LNCAP (cell line): ENCODE data around the gene LCN6.

Experiments used
- TF ChIP-seq, protein P1 (sequence below): fragments of 450-650 bp; IDR thresholded peaks from 2 replicates; pipeline ENCODE4 v1.5.1; 2017; ENCODE audit warnings: mild to moderate bottlenecking

The LCN6 gene

DNA sequence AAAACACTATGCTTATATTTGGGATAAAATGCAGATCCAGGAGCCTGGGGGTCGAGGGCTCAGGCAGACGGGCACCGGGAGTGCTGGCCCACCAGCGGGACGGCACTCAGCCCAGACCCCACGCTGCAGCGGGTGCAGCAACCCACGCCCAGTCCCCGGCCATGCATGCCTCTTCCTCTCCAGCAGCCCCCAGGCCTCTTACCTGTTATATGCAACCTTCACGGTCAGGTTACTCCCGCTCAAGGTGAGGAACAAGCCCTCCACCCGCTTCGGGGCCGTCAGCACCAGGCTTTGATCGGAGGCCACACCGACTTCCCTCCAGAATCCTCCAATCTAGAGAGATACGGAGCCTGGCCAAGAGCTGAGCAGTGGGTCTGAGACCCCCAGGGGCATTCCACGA, 8.5 kb upstream of the LCN6 start:
- TF ChIP-seq, protein P1, sequence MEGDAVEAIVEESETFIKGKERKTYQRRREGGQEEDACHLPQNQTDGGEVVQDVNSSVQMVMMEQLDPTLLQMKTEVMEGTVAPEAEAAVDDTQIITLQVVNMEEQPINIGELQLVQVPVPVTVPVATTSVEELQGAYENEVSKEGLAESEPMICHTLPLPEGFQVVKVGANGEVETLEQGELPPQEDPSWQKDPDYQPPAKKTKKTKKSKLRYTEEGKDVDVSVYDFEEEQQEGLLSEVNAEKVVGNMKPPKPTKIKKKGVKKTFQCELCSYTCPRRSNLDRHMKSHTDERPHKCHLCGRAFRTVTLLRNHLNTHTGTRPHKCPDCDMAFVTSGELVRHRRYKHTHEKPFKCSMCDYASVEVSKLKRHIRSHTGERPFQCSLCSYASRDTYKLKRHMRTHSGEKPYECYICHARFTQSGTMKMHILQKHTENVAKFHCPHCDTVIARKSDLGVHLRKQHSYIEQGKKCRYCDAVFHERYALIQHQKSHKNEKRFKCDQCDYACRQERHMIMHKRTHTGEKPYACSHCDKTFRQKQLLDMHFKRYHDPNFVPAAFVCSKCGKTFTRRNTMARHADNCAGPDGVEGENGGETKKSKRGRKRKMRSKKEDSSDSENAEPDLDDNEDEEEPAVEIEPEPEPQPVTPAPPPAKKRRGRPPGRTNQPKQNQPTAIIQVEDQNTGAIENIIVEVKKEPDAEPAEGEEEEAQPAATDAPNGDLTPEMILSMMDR, result no peak

DNA sequence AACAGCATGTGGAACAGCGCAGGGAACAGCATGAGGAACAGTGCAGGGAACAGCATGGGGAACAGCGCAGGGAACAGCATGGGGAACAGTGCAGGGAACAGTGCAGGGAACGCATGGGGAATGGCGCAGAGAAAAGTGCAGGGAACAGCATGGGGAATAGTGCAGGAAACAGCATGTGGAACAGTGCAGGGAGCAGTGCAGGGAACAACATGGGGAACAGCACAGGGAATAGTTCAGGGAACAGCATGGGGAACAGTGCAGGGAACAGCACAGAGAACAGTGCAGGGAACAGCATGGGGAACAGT, 7.8 kb upstream of the LCN6 start:
- TF ChIP-seq, protein P1, result no peak

DNA sequence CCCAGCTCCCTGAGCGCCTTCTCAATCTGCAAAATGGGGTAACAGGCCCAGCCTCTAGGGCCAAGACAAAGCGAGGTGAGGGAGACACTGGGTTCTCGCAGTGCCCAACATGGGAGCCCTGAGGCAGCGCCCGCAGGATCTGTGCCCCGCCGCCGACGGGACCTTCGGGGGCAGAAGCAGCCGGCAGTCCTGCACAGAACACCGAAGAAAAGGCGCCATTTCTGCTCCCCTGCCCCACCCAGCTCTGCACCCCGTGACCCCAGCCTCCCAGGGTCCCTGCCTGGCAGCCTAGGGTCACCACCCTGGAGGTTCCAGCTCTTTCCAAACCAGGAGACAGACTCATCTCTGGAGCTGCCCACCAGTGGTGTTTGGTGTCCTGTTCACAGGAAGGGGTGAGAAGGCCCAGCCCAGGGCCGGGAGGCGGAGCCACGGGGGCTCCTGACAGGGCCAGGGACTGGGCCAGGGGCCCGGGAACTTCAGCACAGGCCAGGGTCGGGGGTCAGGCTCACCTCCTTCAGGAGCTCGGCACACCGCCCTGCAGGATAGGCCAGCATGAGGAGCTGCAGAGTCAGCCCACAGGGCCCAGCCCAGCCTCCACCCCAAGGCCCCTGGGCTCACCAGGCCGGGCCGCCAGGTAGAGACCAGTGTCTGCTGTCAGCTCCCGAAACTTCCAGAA, 6.4 kb upstream of the LCN6 start:
- TF ChIP-seq, protein P1, result no peak

DNA sequence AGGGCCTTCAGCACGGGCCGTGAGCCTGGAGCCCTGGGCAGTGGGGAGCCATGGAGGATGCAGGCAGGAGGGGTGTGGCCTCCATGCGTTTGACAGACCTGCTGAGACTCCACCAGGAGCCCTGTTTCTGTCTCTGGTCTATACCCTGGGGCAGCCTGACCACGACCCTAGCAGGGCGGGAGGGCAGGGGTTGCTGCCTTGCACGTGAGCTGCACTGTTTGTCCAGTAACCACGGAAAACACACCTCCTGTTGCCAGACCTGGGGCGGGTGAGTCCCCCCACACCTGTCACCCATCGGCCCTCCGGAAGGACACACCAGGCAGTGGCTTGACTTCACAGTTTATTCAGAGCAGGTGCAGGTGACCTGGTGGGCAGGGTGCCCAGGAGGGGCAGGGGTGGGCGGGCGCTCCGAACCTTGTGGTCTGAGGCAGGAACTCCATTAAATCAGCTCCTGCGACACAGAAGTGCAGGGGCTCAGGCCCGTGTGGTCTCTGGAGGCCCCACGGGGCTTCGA, 5.8 kb upstream of the LCN6 start:
- TF ChIP-seq, protein P1, result no peak

DNA sequence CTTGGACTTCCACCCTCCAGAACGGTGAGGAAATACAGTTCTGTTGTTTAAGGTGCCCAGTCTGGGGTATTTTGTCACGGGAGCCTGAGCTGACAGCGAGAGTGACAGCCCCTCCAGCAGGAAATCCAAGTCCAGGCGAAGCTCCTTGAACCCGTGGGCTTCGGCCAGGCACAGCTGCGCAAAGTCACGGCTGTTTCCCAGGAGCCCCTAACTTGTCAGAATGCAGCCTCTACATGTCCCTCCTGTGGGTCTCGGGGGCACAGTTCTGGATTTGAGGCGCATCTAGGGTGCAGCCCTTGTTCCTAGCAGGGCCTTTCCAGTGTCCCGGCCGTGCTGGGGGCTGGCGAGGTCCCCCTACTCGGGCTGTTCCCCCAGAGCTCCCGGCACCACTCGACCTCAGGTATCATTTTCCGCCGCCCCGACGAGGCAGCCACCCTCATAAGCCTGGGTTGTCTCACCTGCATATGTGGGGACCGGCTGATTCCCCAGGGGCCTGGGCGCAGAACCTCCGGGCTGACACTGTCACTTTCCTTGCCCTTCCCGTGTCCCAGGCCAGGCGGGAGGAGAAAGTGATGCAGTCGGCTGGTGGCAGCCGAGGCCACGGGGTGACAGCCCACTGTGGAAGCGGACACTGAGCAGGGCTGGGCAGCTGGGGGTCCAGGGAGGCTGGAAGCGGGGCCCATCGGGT, 5.2 kb upstream of the LCN6 start:
- TF ChIP-seq, protein P1, result no peak

DNA sequence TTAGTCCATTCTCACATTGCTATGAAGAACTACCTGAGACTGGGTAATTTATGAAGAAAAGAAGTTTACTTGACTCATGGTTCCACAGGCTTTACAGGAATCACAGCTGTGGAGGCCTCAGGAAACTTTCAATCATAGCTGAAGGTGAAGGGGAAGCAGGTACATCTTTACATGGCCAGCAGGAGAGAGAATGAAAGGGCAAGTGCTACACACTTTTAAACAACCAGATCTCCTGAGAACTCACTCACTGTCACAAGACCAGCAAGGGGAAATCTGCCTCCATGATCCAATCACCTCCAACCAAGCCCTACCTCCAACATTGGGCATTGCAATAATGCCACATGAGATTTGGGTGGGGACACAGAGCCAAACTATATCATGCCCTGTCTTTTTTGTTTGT, 3.5 kb upstream of the LCN6 start:
- TF ChIP-seq, protein P1, result no peak

DNA sequence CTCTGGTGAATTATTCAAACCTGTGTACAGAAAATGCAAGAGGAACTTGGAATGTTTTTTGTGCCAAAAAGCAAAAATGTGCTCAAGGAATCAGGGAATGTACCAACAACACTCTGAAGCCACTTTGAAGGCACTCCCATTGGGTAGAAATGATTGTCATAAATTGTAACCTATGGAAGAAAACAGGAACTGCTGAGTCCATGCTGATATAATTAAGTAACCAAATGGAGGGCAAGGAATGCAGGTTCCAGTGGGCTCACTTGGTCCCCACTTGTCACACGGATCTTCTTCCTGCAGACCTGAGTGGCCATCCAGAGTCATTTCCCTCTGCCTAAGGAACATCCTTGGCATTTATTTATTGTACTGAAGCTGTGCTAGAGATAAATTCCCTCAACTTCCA, 2.9 kb upstream of the LCN6 start:
- TF ChIP-seq, protein P1, result no peak
